IMR-90 (cell line): Measurements from ENCODE around the gene IL31RA. TPM values are rescaled to one million over a fixed set of nuclear protein-coding genes. Genes with fewer than 3 reads are reported as not detected.

Experiments used
- ATAC-seq: fragments of 200-7000 bp; cut with Tn5 transposase; 2 replicates; pipeline ENCODE4 v1.9.1; 2020; ENCODE audit warnings: low read depth, mild to moderate bottlenecking, moderate library complexity
- BruUV-seq: library from RNA; stranded (reverse); fragments of 400-500 nt; replicated peaks from 2 replicates; lab custom pipeline; 2021; lab: Mats Ljungman, UMichigan
- CTCF ChIA-PET: fragments of 300-600 bp; formaldehyde crosslinking; extraction: SDS; loops from one replicate; lab custom pipeline; 2021; ENCODE audit warnings: antibody characterized with exemption; lab: Yijun Ruan, JAX
- POLR2A ChIA-PET: fragments of 300-600 bp; sonication (Branson Sonifier 250); formaldehyde crosslinking; loops from one replicate; lab custom pipeline; 2022; ENCODE audit warnings: antibody characterized with exemption; ENCODE audit not compliant: unreplicated experiment; lab: Charles Lee
- DNase-seq: peaks from one replicate; pipeline ENCODE4 v3.0.0; 2013
- H2AFZ ChIP-seq: replicated peaks from 2 replicates; pipeline ENCODE3; 2013; ENCODE audit warnings: low read length, mild to moderate bottlenecking; ENCODE audit not compliant: poor library complexity
- H2AK5ac ChIP-seq: 2 replicates; pipeline ENCODE4 v1.6.1; 2013; ENCODE audit warnings: low read depth, low read length, inconsistent platforms
- H2AK9ac ChIP-seq: replicated peaks from 2 replicates; pipeline ENCODE3; 2013; ENCODE audit warnings: mild to moderate bottlenecking, low read depth, low read length, moderate library complexity; ENCODE audit not compliant: poor library complexity
- H2BK120ac ChIP-seq: 2 replicates; pipeline ENCODE4 v1.6.1; 2013; ENCODE audit warnings: low read depth, low read length, inconsistent platforms
- H2BK15ac ChIP-seq: 3 replicates; pipeline ENCODE4 v1.6.1; 2013; ENCODE audit warnings: low read depth, low read length, inconsistent platforms
- H2BK20ac ChIP-seq: 2 replicates; pipeline ENCODE4 v1.6.1; 2013; ENCODE audit warnings: low read depth, mild to moderate bottlenecking, inconsistent platforms, low read length, moderate library complexity
- H2BK5ac ChIP-seq: 2 replicates; pipeline ENCODE4 v1.6.1; 2013; ENCODE audit warnings: mild to moderate bottlenecking, low read depth, low read length, inconsistent platforms; ENCODE audit not compliant: poor library complexity, severe bottlenecking
- H3K14ac ChIP-seq: replicated peaks from 2 replicates; pipeline ENCODE4 v1.6.1; 2013; ENCODE audit warnings: low read depth, low read length, inconsistent platforms
- H3K18ac ChIP-seq: 2 replicates; pipeline ENCODE4 v1.6.1; 2013; ENCODE audit warnings: low read depth, low read length, control low read depth
- H3K23ac ChIP-seq: 2 replicates; pipeline ENCODE4 v1.6.1; 2013; ENCODE audit warnings: low read depth, low read length, inconsistent platforms
- H3K27ac ChIP-seq: 2 replicates; pipeline ENCODE4 v1.5.1; 2013; ENCODE audit warnings: mild to moderate bottlenecking, control low read depth, low read length; ENCODE audit not compliant: insufficient read depth
- H3K27me3 ChIP-seq: 2 replicates; pipeline ENCODE4 v1.6.1; 2013; ENCODE audit warnings: low read length; ENCODE audit not compliant: control insufficient read depth, insufficient read depth
- H3K36me3 ChIP-seq: 2 replicates; pipeline ENCODE4 v1.6.1; 2013; ENCODE audit warnings: low read length, mixed read lengths; ENCODE audit not compliant: control insufficient read depth, insufficient read depth
- H3K4ac ChIP-seq: 2 replicates; pipeline ENCODE4 v1.6.1; 2013; ENCODE audit warnings: low read depth, low read length, inconsistent platforms
- H3K4me1 ChIP-seq: 2 replicates; pipeline ENCODE4 v1.6.1; 2013; ENCODE audit warnings: low read length, mixed read lengths; ENCODE audit not compliant: control insufficient read depth, insufficient read depth
- H3K4me2 ChIP-seq: 2 replicates; pipeline ENCODE4 v1.6.1; 2013; ENCODE audit warnings: low read depth, mild to moderate bottlenecking, control low read depth, low read length, moderate library complexity
- H3K4me3 ChIP-seq: 2 replicates; pipeline ENCODE4 v1.5.1; 2013; ENCODE audit warnings: low read depth, mild to moderate bottlenecking, control low read depth, low read length, moderate library complexity; ENCODE audit not compliant: insufficient read depth
- H3K56ac ChIP-seq: 2 replicates; pipeline ENCODE4 v1.6.1; 2013; ENCODE audit warnings: low read length, inconsistent platforms; ENCODE audit not compliant: insufficient read depth; ENCODE audit errors: extremely low read depth
- H3K79me1 ChIP-seq, 2 experiments: 2 replicates each; pipeline ENCODE4 v1.6.1; 2013; ENCODE audit warnings: low read length in 2 of 2, inconsistent platforms in 1 of 2, low read depth in 1 of 2
- H3K9ac ChIP-seq: 2 replicates; pipeline ENCODE4 v1.6.1; 2013; ENCODE audit warnings: low read depth, low read length, control low read depth
- H3K9me1 ChIP-seq: 2 replicates; pipeline ENCODE4 v1.6.1; 2013; ENCODE audit warnings: low read length, inconsistent platforms; ENCODE audit not compliant: insufficient read depth
- H3K9me3 ChIP-seq: 2 replicates; pipeline ENCODE4 v1.6.1; 2013; ENCODE audit warnings: low read length; ENCODE audit not compliant: control insufficient read depth, insufficient read depth
- H4K20me1 ChIP-seq: 2 replicates; pipeline ENCODE4 v1.6.1; 2013; ENCODE audit warnings: low read length, inconsistent platforms; ENCODE audit not compliant: insufficient read depth
- H4K5ac ChIP-seq: 2 replicates; pipeline ENCODE4 v1.6.1; 2013; ENCODE audit warnings: mild to moderate bottlenecking, low read depth, low read length, control low read depth
- H4K8ac ChIP-seq, 2 experiments: 2 replicates each; pipeline ENCODE4 v1.6.1; 2013; ENCODE audit warnings: low read depth in 2 of 2, low read length in 2 of 2, control low read depth in 1 of 2, inconsistent platforms in 1 of 2
- H4K91ac ChIP-seq: 2 replicates; pipeline ENCODE4 v1.6.1; 2013; ENCODE audit warnings: low read depth, low read length, inconsistent platforms; ENCODE audit not compliant: insufficient read depth
- CEBPB ChIP-seq: IDR thresholded peaks from 2 replicates; pipeline ENCODE4 v1.6.1; 2012; ENCODE audit warnings: low read depth, low read length, improper control_type of control experiment
- FOS ChIP-seq: fragments of 150-350 bp; IDR thresholded peaks from 2 replicates; pipeline ENCODE4 v1.6.1; 2016; ENCODE audit warnings: low read depth, low read length
- WGBS, 2 experiments: methylation state at CpG; one replicate each; pipeline versions ENCODE4 v1.1.5 to v1.1.7; 2013; ENCODE audit warnings: missing lambda C conversion rate in 2 of 2; ENCODE audit not compliant: insufficient read length in 1 of 2; ENCODE audit errors: extremely low coverage in 2 of 2; 5-methylcytosine and 5-hydroxymethylcytosine counted together
- dilution Hi-C: fragments of 300-500 bp; cut with HindIII; formaldehyde crosslinking; loops from one replicate; pipeline ENCODE4 v1.14.3; 2018; ENCODE audit warnings: low sequenced_read_pairs; ENCODE audit not compliant: unreplicated experiment
- in situ Hi-C: fragments of 300-500 bp; cut with MboI; formaldehyde crosslinking; loops from 3 replicates; pipeline ENCODE4 v1.14.3; 2019; ENCODE audit warnings: low sequenced_read_pairs, inconsistent platforms, mixed read lengths
- intact Hi-C: fragments of 100-400 bp; cut with micrococcal nuclease; formaldehyde crosslinking; loops from 2 replicates; pipeline ENCODE4 v1.10.0; 2022
- polyA plus RNA-seq, 3 experiments: library from polyadenylated mRNA; depleted of rRNA; stranded (reverse); fragments of >200 nt; gene quantifications; 2 replicates each; pipeline ENCODE4 v1.2.3, GENCODE V29; 2012; ENCODE audit warnings: low replicate concordance in 1 of 3
- total RNA-seq: library from RNA; depleted of rRNA; stranded (reverse); fragments of >200 nt; gene quantifications from 2 replicates; pipeline ENCODE4 v1.2.3, GENCODE V29; 2012

The IL31RA gene
- total and polyA plus RNA-seq, 2 of the 4 experiments (the other 2 are of a cell fraction): 0.39 to 0.90 TPM

GRCh38 chr5:55908804-55909203 lies 57.6 kb downstream of the IL31RA start:
- ChIA-PET POLR2A (no interaction called here), CTCF (interaction anchor here (0.7 kb wide), 1 partner anchor 10 kb away, joined by 3 read pairs; no protein-coding TSS in a partner anchor)
- no peak overlapping the region for H3K4me2 ChIP-seq
- H3K27me3 ChIP-seq: no peaks in the 10 kb centered on the region
- no peak overlapping the region for H4K5ac ChIP-seq
- H4K91ac ChIP-seq: no peak overlapping the region
- intact Hi-C loops: no loop called here
- ATAC-seq (peak; percentile 27; the same call in 1 of the 2 replicates), DNase-seq (no peak)
- no peak overlapping the region for H2BK5ac ChIP-seq
- no peak overlapping the region for H3K27ac ChIP-seq
- H3K18ac ChIP-seq: no peak overlapping the region
- H4K8ac ChIP-seq: no peak overlapping the region
- no peaks in the 10 kb centered on the region; the same call in 1 of the 2 replicates for H3K9me1 ChIP-seq
- H3K14ac ChIP-seq: no peak overlapping the region
- H3K4me3 ChIP-seq: no peak overlapping the region
- no peaks in the 10 kb centered on the region for H4K20me1 ChIP-seq
- H3K9ac ChIP-seq: no peak overlapping the region
- no peaks in the 10 kb centered on the region; the same call in 1 of the 2 replicates for H3K9me3 ChIP-seq
- no TSS peak for BruUV-seq
- H3K4me1 ChIP-seq: no peaks in the 10 kb centered on the region; the same call in 1 of the 2 replicates
- in situ Hi-C loops: loop anchor here (25.0 kb wide), 1 partner anchor 572 kb away; no protein-coding TSS in a partner anchor
- H2AFZ ChIP-seq: no peak overlapping the region
- no peaks in the 10 kb centered on the region for H3K79me1 ChIP-seq
- H2BK15ac ChIP-seq: no peak overlapping the region
- H2BK120ac ChIP-seq: no peak overlapping the region
- H3K4ac ChIP-seq: no peak overlapping the region
- no peak overlapping the region for H2BK20ac ChIP-seq
- WGBS, 2 experiments: no CpG with 5 or more reads among the region's 1 CpG
- no peak for TF ChIP-seq FOS
- peak; percentile 51; the same call in 1 of the 2 replicates for TF ChIP-seq CEBPB
- H2AK5ac ChIP-seq: no peak overlapping the region
- H3K56ac ChIP-seq: no peak overlapping the region
- H3K36me3 ChIP-seq: no peaks in the 10 kb centered on the region
- dilution Hi-C loops: no loop called here
- H2AK9ac ChIP-seq: no peak overlapping the region
- no peak overlapping the region for H3K23ac ChIP-seq
